PC-3 (cell line): Measurements from ENCODE around the gene CCNG2.

ENCODE experiments used
- EZH2 ChIP-seq: fragments of 300-600 bp; sonication (generic); IDR thresholded peaks from one replicate; pipeline ENCODE4 v1.6.1; 2017; ENCODE audit warnings: antibody characterized with exemption, mild to moderate bottlenecking, low read length; ENCODE audit not compliant: unreplicated experiment
- EZH2phosphoT487 ChIP-seq: fragments of 300-600 bp; sonication (generic); IDR thresholded peaks from 2 replicates; pipeline ENCODE4 v1.6.1; 2018; ENCODE audit warnings: mild to moderate bottlenecking, antibody characterized with exemption, low read length, borderline replicate concordance
- TF ChIP-seq, protein P1 (sequence below): fragments of 300-600 bp; sonication (generic); conservative IDR thresholded peaks from 2 replicates; pipeline ENCODE4 v1.5.1; 2017; ENCODE audit warnings: antibody characterized with exemption, low read depth, mild to moderate bottlenecking, low read length

DNA sequence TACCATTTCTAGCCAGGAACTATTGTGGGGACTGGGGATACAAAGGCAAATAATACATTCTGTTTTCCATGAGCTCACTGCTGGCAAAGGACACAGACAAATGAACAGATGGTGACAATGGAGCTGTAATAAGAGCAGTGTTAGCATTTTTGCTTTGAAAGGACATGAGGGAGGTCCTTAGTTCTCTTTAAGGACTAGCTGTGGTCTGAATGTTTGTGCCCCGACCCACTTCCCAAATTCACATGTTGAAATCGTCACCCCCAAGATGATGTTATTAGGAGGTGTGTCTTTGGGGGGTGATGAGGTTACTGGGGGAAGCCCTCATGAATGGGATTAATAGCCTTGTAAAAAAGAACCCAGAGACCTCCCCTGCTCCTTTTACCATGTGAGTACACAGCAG is 30.3 kb downstream of the CCNG2 start:
- TF ChIP-seq, protein P1, sequence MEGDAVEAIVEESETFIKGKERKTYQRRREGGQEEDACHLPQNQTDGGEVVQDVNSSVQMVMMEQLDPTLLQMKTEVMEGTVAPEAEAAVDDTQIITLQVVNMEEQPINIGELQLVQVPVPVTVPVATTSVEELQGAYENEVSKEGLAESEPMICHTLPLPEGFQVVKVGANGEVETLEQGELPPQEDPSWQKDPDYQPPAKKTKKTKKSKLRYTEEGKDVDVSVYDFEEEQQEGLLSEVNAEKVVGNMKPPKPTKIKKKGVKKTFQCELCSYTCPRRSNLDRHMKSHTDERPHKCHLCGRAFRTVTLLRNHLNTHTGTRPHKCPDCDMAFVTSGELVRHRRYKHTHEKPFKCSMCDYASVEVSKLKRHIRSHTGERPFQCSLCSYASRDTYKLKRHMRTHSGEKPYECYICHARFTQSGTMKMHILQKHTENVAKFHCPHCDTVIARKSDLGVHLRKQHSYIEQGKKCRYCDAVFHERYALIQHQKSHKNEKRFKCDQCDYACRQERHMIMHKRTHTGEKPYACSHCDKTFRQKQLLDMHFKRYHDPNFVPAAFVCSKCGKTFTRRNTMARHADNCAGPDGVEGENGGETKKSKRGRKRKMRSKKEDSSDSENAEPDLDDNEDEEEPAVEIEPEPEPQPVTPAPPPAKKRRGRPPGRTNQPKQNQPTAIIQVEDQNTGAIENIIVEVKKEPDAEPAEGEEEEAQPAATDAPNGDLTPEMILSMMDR, result no peak
- no peak for TF ChIP-seq EZH2phosphoT487
- no peak for TF ChIP-seq EZH2
